ENCODE measurements around the gene TP53I11. TPM values are rescaled to one million over a fixed set of nuclear protein-coding genes. Genes with fewer than 3 reads are reported as not detected.

Gene TP53I11
- total RNA-seq, 3 donors from 2014 or later (not counting 1 experiment from before 2014, with no cell fraction given), result 3.7 to 13.9 (median 9.2) TPM

- no peak overlapping the region for H3K4me3 Mint-ChIP-seq
- H3K9me3 Mint-ChIP-seq, result no peaks in the 10 kb centered on the region
- no peak for ATAC-seq
- H3K36me3 ChIP-seq (ENCODE audit: control insufficient read depth, insufficient read depth, low read length), result no peaks in the 10 kb centered on the region
- peaks cover 9 to 14% of the 10 kb centered on the region in 2 donors for H3K4me1 Mint-ChIP-seq
- H3K27ac Mint-ChIP-seq, result no peak overlapping the region
- H3K4me3 ChIP-seq (ENCODE audit: low read length), result no peak overlapping the region
- DNase-seq, result no peak
- H3K4me1 ChIP-seq (ENCODE audit: control insufficient read depth, insufficient read depth, low read length), result peaks cover 46% of the 10 kb centered on the region
- H3K27ac ChIP-seq (ENCODE audit: low read length), result no peak overlapping the region
- H3K27me3 ChIP-seq (ENCODE audit: control insufficient read depth, insufficient read depth, low read length), result peaks cover 3% of the 10 kb centered on the region
- H3K9me3 ChIP-seq (ENCODE audit: control insufficient read depth, insufficient read depth, low read length), result no peaks in the 10 kb centered on the region
- WGBS (ENCODE audit: insufficient coverage), result 80% methylated on average over 7 of the region's 9 CpGs
- no peaks in the 10 kb centered on the region for H3K36me3 Mint-ChIP-seq
- TF ChIP-seq CTCF (IDR thresholded peaks at IDR 0.05), result no peak
- intact Hi-C loops (cut with micrococcal nuclease), result no loop called here
- H3K27me3 Mint-ChIP-seq (ENCODE audit: low read depth in 2 of 2), result peaks cover 0 to 29% of the 10 kb centered on the region in 2 donors
These were observed 3.6 kb downstream of the TP53I11 start for GRCh38 chr11:44947114-44947513.

- DNase-seq (no peak), ATAC-seq (no peak)
- peaks cover 9 to 19% of the 10 kb centered on the region in 2 donors for H3K4me1 Mint-ChIP-seq
- H3K36me3 Mint-ChIP-seq, result no peaks in the 10 kb centered on the region
- 92% methylated on average over 12 of the region's 12 CpGs for WGBS (ENCODE audit: insufficient coverage)
- H3K27ac Mint-ChIP-seq, result no peak overlapping the region
- H3K27me3 Mint-ChIP-seq (ENCODE audit: low read depth in 2 of 2), result peaks cover 0 to 30% of the 10 kb centered on the region in 2 donors
- Histone ChIP-seq H3K4me3 (ENCODE audit: low read length) (no peak overlapping the region), H3K4me1 (ENCODE audit: control insufficient read depth, insufficient read depth, low read length) (peaks cover 50% of the 10 kb centered on the region), H3K27ac (ENCODE audit: low read length) (no peak overlapping the region), H3K27me3 (ENCODE audit: control insufficient read depth, insufficient read depth, low read length) (peaks cover 3% of the 10 kb centered on the region), H3K36me3 (ENCODE audit: control insufficient read depth, insufficient read depth, low read length) (no peaks in the 10 kb centered on the region), H3K9me3 (ENCODE audit: control insufficient read depth, insufficient read depth, low read length) (no peaks in the 10 kb centered on the region)
- H3K4me3 Mint-ChIP-seq, result no peak overlapping the region
- H3K9me3 Mint-ChIP-seq, result no peaks in the 10 kb centered on the region
- TF ChIP-seq CTCF (IDR thresholded peaks at IDR 0.05), result no peak
- intact Hi-C loops (cut with micrococcal nuclease), result no loop called here
These were observed 4.4 kb downstream of the TP53I11 start for GRCh38 chr11:44946263-44946662.

GRCh38 chr11:44945666-44946065, 5.0 kb downstream of the TP53I11 start:
- H3K4me1 Mint-ChIP-seq, result peaks cover 9 to 19% of the 10 kb centered on the region in 2 donors
- peaks cover 0 to 29% of the 10 kb centered on the region in 2 donors for H3K27me3 Mint-ChIP-seq (ENCODE audit: low read depth in 2 of 2)
- 99% methylated on average over 11 of the region's 11 CpGs for WGBS (ENCODE audit: insufficient coverage)
- no peak overlapping the region for H3K4me3 Mint-ChIP-seq
- DNase-seq, result no peak
- Histone ChIP-seq H3K27me3 (ENCODE audit: control insufficient read depth, insufficient read depth, low read length) (no peaks in the 10 kb centered on the region), H3K9me3 (ENCODE audit: control insufficient read depth, insufficient read depth, low read length) (no peaks in the 10 kb centered on the region), H3K27ac (ENCODE audit: low read length) (no peak overlapping the region), H3K36me3 (ENCODE audit: control insufficient read depth, insufficient read depth, low read length) (no peaks in the 10 kb centered on the region), H3K4me3 (ENCODE audit: low read length) (no peak overlapping the region), H3K4me1 (ENCODE audit: control insufficient read depth, insufficient read depth, low read length) (peaks cover 46% of the 10 kb centered on the region)
- no peaks in the 10 kb centered on the region for H3K36me3 Mint-ChIP-seq
- H3K27ac Mint-ChIP-seq, result no peak overlapping the region
- TF ChIP-seq CTCF (IDR thresholded peaks at IDR 0.05), result no peak
- ATAC-seq, result no peak
- intact Hi-C loops (cut with micrococcal nuclease), result no loop called here
- no peaks in the 10 kb centered on the region for H3K9me3 Mint-ChIP-seq

DNA sequence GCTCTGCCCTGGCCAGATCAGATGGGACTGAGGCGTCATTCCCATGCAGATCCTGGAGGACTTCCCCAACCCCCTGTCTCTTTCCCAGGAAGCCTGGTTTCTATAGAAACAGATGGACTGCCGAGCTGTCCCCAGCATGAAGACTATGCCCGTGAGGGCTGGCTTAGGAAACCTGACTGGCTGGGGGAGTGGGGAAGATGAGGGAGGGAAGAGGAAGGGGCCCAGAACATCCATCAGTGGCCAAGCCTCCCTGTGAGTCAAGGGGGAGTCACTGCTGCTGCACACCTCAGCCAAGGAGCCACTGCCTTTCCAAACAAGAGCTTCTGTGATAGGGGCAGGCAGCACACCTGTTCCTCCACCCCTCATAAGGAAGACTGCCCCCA, 5.8 kb downstream of the TP53I11 start:
- Mint-ChIP-seq H3K36me3 (no peaks in the 10 kb centered on the region), H3K27me3 (ENCODE audit: low read depth in 2 of 2) (peaks cover 0 to 29% of the 10 kb centered on the region in 2 donors), H3K9me3 (no peaks in the 10 kb centered on the region), H3K27ac (no peak overlapping the region), H3K4me3 (no peak overlapping the region), H3K4me1 (peaks cover 9 to 19% of the 10 kb centered on the region in 2 donors)
- intact Hi-C loops (cut with micrococcal nuclease), result no loop called here
- Histone ChIP-seq H3K27ac (ENCODE audit: low read length) (no peak overlapping the region), H3K27me3 (ENCODE audit: control insufficient read depth, insufficient read depth, low read length) (no peaks in the 10 kb centered on the region), H3K4me1 (ENCODE audit: control insufficient read depth, insufficient read depth, low read length) (peaks cover 41% of the 10 kb centered on the region), H3K9me3 (ENCODE audit: control insufficient read depth, insufficient read depth, low read length) (no peaks in the 10 kb centered on the region), H3K36me3 (ENCODE audit: control insufficient read depth, insufficient read depth, low read length) (no peaks in the 10 kb centered on the region), H3K4me3 (ENCODE audit: low read length) (no peak overlapping the region)
- ATAC-seq (no peak), DNase-seq (no peak)
- no peak for TF ChIP-seq CTCF (IDR thresholded peaks at IDR 0.05)
- 75% methylated on average over 3 of the region's 3 CpGs for WGBS (ENCODE audit: insufficient coverage)

Measured in natural killer cell (primary cell).